ENCODE measurements around the gene TOP2A.

The TOP2A gene

DNA sequence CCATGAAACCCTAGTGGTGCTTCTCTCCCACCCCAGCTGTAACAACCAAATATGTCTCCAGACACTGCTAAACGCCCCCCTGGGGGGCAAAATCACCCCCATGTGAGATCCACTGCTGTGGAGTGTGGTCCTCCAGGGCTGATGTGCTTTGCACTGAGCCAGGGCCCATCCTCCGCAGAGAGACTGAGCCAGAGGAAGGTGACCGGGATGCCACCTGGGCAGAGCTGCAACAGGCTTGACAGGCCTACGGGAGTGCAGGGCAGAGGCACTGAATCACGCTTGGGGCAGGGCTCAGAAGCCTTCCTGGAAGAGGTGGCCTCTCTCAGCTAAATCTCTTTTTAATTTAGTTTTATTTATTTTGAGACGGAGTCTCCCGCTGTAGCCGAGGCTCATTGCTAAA, 57.6 kb downstream of the TOP2A start:
- no peaks in the 10 kb centered on the region for H3K27me3 ChIP-seq (ENCODE audit: control insufficient read depth, insufficient read depth, low read length)
- no peak overlapping the region for H3K4me3 ChIP-seq (ENCODE audit: low read depth, low read length)
- H3K27ac ChIP-seq, result no peak overlapping the region
- H3K79me2 ChIP-seq, result no peaks in the 10 kb centered on the region
- H2AFZ ChIP-seq, result no peak overlapping the region
- H3K9me3 ChIP-seq (ENCODE audit: control insufficient read depth, low read length), result no peaks in the 10 kb centered on the region
- H3K4me2 ChIP-seq (ENCODE audit: low read length), result no peak overlapping the region
- TF ChIP-seq, protein P1, sequence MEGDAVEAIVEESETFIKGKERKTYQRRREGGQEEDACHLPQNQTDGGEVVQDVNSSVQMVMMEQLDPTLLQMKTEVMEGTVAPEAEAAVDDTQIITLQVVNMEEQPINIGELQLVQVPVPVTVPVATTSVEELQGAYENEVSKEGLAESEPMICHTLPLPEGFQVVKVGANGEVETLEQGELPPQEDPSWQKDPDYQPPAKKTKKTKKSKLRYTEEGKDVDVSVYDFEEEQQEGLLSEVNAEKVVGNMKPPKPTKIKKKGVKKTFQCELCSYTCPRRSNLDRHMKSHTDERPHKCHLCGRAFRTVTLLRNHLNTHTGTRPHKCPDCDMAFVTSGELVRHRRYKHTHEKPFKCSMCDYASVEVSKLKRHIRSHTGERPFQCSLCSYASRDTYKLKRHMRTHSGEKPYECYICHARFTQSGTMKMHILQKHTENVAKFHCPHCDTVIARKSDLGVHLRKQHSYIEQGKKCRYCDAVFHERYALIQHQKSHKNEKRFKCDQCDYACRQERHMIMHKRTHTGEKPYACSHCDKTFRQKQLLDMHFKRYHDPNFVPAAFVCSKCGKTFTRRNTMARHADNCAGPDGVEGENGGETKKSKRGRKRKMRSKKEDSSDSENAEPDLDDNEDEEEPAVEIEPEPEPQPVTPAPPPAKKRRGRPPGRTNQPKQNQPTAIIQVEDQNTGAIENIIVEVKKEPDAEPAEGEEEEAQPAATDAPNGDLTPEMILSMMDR (IDR thresholded peaks at IDR 0.05), result no peak
- no peaks in the 10 kb centered on the region for H3K36me3 ChIP-seq (ENCODE audit: control insufficient read depth, insufficient read depth, low read length)
- no peak overlapping the region for H3K9ac ChIP-seq
- no peaks in the 10 kb centered on the region for H3K4me1 ChIP-seq

DNA sequence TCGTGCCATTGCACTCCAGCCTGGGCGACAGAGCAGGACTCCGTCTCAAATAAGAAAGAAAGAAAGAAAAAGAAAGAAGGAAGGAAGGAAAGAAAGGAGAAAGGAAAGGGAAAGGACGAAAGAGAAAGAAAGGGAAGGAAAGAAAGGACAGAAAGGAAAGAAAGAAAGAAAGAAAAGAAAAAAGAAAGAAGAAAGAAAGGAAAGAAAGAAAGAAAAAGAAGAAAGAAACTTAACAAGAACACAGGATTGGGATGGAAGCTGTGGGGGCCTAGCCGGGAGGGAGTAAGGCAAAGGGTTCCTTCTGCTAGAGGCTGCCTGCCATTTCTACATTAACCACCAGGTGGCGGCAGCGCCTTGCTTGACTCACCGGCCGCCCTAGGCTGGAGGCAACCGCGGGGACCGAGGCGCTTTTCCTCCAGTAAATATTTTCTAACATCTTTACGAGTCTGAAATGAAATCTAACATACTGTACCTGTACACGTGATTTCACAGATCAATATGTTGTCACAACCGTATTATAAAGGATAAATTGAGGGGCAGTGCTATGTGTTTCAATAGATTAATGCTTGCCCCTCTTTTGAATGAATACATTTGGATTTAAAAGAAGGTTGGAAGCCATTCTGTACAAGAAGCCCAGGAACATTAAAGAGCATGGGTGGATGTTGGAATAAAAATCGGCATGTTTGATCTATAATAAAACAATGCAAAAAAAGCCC, 59.2 kb downstream of the TOP2A start:
- H3K27me3 ChIP-seq (ENCODE audit: control insufficient read depth, insufficient read depth, low read length), result no peaks in the 10 kb centered on the region
- H3K27ac ChIP-seq, result no peak overlapping the region
- no peaks in the 10 kb centered on the region for H3K36me3 ChIP-seq (ENCODE audit: control insufficient read depth, insufficient read depth, low read length)
- H3K4me2 ChIP-seq (ENCODE audit: low read length), result peak overlapping the region; percentile 56
- H3K4me3 ChIP-seq (ENCODE audit: low read depth, low read length), result no peak overlapping the region
- peaks cover 3% of the 10 kb centered on the region for H3K4me1 ChIP-seq
- H3K9ac ChIP-seq, result no peak overlapping the region
- no peaks in the 10 kb centered on the region for H3K79me2 ChIP-seq
- peak overlapping the region; percentile 71 for H2AFZ ChIP-seq
- TF ChIP-seq, protein P1 (IDR thresholded peaks at IDR 0.05), result peak; percentile 98
- no peaks in the 10 kb centered on the region for H3K9me3 ChIP-seq (ENCODE audit: control insufficient read depth, low read length)

GRCh38 chr17:40356990-40357881, 60.5 kb downstream of the TOP2A start:
- Histone ChIP-seq H2AFZ (no peak overlapping the region), H3K27me3 (ENCODE audit: control insufficient read depth, insufficient read depth, low read length) (no peaks in the 10 kb centered on the region), H3K4me2 (ENCODE audit: low read length) (no peak overlapping the region), H3K4me3 (ENCODE audit: low read depth, low read length) (no peak overlapping the region), H3K9me3 (ENCODE audit: control insufficient read depth, low read length) (no peaks in the 10 kb centered on the region), H3K36me3 (ENCODE audit: control insufficient read depth, insufficient read depth, low read length) (no peaks in the 10 kb centered on the region), H3K9ac (no peak overlapping the region), H3K79me2 (no peaks in the 10 kb centered on the region), H3K27ac (no peak overlapping the region), H3K4me1 (peaks cover 3% of the 10 kb centered on the region)
- TF ChIP-seq, protein P1 (IDR thresholded peaks at IDR 0.05), result no peak

- H3K9ac ChIP-seq, result no peak overlapping the region
- no peaks in the 10 kb centered on the region for H3K79me2 ChIP-seq
- H3K4me3 ChIP-seq (ENCODE audit: low read depth, low read length), result no peak overlapping the region
- no peak overlapping the region for H2AFZ ChIP-seq
- H3K9me3 ChIP-seq (ENCODE audit: control insufficient read depth, low read length), result no peaks in the 10 kb centered on the region
- H3K36me3 ChIP-seq (ENCODE audit: control insufficient read depth, insufficient read depth, low read length), result no peaks in the 10 kb centered on the region
- no peak overlapping the region for H3K4me2 ChIP-seq (ENCODE audit: low read length)
- no peaks in the 10 kb centered on the region for H3K27me3 ChIP-seq (ENCODE audit: control insufficient read depth, insufficient read depth, low read length)
- no peak overlapping the region for H3K27ac ChIP-seq
- peaks cover 3% of the 10 kb centered on the region for H3K4me1 ChIP-seq
- TF ChIP-seq, protein P1 (IDR thresholded peaks at IDR 0.05), result no peak
Measured at GRCh38 chr17:40355804-40356758, 61.6 kb downstream of the TOP2A start.

Data from parathyroid adenoma (tissue), 2 donors.